ENCODE measurements around the gene IGFBP6. TPM values are rescaled to one million over a fixed set of nuclear protein-coding genes. Genes with fewer than 3 reads are reported as not detected.

Gene IGFBP6

Small RNAs within 50 kb of the gene (small RNA-seq; reads per million reads assigned to genes)
- gene HIGD1AP1, result not detected
- not detected for gene MIR6757
- not detected for gene RNU6-333P
